GM21381 (cell line): ENCODE data around the gene PPIL4.
"Not testable (repeated sequence)": the region's sequence is repeated elsewhere in the genome, so short reads cannot be mapped to it uniquely, and the experiment has no call there.

Source experiments
- ATAC-seq: cut with Tn5 transposase; IDR thresholded peaks from one replicate; pipeline ENCODE4 v1.9.1; 2021; ENCODE audit warnings: mild to moderate bottlenecking, moderate library complexity; ENCODE audit not compliant: unreplicated experiment

PPIL4 gene

DNA sequence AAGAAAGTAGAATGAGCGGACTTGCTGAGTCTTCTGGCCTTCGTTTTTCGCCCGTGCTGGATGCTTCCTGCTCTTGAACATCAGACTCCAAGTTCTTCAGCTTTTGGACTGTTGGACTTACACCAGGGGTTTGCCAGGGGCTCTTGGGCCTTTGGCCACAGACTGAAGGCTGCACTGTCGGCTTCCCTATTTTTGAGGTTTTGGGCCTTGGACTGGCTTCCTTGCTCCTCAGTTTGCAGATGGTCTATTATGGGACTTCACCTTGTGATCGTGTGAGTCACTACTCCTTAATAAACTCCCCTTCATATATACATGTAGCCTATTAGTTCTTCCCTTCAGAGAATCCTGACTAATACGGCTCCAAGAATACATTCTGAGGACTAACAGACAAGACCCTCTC lies 83.1 kb downstream of the PPIL4 start:
- not testable (repeated sequence) for ATAC-seq

DNA sequence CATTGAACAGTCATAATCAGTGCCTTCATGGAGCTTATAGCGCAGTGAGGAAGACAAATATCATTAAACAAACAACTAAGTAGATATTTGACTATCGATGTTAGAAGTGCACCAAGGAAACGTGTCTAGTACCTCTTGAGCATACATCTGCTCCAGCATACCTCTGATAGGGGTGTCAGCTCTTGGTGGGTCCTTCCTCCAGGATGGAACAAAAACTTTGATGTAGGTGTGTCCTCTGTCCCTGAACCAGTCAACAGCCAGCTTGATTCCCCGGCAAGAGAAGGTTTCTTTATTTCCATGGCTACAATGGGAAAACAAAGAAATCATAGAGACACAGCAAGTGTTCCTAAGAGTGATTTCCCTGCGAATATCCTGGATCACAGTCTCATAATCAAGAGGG lies 84.2 kb downstream of the PPIL4 start:
- no peak for ATAC-seq

DNA sequence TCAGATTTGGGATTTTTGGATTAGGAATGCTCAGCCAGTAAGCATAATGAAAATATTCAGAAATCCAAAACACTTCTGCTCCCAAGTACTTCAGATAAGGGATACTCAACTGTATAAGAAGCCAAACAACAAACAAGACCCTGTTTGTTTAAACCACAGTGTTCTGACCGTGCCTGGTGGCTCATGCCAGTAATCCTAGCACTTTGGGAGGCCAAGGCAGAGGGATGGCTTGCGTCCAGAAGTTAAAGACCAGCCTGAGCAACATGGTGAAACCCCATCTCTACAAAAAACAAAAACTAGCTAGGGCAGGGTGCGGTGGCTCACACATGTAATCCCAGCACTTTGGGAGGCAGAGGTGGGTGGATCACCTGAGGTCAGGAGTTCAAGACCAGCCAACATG lies 85.6 kb downstream of the PPIL4 start:
- ATAC-seq, result not testable (repeated sequence)

DNA sequence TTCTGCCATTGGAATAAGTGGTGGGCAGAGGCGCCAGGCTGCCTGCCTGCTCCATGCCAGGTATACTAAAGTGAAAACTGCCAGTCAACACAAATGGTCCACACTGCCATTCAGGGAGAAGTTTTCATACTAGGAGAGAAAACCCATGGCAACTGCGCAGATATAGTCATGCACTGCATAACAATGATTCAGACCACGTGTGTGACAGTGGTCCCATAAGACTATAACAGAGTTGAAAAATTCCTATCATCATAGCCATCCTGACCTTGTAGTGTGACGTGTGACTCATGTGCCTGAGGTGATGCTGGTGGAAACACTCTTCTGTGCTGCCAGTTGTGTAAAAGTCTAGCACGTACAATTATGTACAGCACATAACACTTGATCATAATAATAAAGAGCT lies 86.1 kb downstream of the PPIL4 start:
- no peak for ATAC-seq

DNA sequence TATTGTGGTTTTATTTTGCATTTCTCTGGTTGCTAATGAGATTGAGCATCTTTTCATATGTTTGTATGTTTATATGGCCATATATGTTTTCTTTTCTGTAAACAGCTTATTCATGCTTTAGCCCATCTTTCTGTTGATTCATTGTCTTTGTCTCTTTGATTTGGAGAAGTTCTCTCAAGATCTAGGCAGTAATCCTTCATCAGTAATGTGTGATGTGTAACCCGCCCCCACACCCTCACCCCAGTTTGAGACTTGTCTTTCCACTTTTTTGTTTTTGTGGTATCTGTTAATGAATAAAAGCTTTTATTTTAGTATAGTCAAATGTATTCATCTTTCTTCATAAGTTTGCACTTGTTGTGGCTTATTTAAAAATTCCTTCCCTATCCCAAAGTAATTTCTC lies 87.0 kb downstream of the PPIL4 start:
- ATAC-seq, result no peak

DNA sequence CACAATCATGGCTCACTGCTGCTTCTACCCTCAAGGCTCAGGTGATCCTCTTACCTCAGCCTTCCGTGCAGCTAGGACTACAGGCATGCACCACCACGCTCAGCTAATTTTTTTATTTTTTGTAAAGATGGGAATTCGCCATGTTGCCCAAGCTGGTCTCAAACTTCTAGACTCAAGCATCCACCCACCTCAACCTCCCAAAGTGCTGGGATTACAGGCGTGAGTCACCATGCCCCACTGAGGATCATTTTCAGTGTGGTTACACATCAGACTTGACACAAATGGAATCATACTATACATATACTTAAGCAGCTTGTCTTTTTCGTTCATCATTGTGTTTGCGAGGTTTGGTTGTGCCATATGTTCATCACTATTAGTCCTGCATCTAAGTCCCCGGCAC lies 87.6 kb downstream of the PPIL4 start:
- ATAC-seq, result no peak

DNA sequence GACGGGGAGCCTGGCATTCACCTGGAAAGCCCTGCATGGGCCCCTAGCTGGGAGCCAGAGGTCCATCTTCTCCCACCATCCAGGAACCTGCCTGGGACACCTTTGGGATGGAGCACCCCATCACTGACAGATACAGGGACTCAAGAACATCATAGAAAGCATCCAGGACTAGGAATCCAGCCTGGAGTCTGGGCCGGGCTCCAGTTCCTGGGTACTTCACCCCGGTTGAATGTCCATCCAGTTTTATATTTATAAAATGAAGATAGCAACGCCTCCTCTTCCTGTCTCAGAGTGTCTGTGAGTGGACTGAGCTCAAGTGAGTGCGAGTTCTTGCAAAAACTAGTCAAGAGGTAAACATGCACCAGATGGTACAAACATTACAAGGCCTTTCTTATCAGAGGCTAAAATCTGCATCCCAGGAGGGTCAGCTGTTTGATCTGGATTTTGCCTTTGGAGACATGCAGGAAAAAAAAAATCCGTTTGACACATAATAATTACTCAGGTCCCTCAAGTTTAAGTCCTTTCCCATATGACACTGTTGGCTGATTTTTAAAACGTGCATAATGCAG lies 88.4 kb downstream of the PPIL4 start:
- no peak for ATAC-seq

DNA sequence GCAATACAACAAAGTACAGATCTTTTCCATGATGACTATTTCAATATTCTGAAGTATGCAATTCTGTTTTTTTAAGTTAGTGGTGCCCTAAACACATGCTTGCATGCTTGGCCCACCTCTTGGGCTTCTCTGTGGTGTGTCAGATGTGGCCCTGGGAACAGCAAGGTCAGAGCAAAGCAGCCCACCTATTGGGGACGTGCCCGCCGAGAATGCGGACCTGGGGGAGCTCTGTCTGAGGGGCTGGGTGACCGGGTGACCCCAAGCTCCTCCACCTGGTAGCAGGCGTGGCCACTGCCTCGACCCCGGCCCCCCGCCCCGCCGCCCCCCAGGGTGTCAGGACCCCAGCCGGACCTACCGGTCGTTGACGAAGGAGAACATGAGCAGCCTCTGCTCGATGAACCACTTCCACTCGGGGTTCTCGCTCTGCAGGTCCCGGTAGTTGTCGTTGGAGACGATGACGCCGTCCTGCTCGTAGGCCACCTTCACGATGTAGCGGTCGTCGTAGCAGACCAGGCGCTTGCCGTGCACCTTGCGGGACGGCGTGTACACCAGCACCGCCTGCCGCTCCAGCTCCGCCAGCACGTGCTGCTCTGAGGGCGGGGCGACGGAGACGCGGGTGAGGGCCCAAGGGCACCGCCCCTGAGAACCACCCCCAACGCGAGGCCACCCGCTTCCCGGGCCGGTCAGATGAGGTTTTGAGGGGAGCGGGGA lies 89.4 kb downstream of the PPIL4 start:
- ATAC-seq, result no peak

DNA sequence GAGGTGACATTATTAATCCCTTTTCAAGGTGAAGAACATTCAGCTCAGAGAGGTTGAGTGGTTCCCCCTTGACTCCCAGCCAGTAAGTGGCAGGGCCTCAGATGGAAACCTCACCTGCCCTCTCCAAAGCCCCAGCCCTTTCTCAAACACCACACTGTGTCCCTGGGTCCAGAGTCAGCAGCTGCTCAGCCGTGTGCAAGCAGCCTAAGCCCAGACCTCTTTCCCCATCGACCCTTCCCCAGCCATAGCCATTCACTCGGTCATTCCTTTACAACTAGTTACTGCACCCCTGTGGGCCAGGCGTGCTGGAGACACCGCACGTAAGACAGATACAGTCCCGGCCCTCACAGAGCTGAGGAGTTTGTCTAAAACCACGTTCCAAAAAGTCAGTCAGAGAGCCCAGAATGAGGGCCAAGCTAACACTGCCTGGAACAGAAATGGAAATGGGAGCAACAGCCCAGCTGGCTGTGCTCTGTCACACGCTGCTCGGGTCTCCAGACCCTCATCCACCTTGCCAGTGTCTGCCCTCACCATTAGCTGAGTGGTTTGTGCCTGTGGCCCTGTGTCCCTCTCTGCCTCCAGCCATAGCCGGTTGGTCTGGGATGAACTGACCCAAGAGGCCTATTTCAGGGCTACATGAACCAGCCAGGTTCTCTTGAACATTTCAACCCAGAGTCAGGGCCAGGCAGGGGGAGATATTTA lies 90.7 kb downstream of the PPIL4 start:
- no peak for ATAC-seq
